GM18517 (cell line): ENCODE results near the gene ATF7.

Experiments used
- ATAC-seq: cut with Tn5 transposase; IDR thresholded peaks from one replicate; pipeline ENCODE4 v1.9.1; 2021; ENCODE audit warnings: mild to moderate bottlenecking, moderate library complexity; ENCODE audit not compliant: unreplicated experiment

ATF7 gene

DNA sequence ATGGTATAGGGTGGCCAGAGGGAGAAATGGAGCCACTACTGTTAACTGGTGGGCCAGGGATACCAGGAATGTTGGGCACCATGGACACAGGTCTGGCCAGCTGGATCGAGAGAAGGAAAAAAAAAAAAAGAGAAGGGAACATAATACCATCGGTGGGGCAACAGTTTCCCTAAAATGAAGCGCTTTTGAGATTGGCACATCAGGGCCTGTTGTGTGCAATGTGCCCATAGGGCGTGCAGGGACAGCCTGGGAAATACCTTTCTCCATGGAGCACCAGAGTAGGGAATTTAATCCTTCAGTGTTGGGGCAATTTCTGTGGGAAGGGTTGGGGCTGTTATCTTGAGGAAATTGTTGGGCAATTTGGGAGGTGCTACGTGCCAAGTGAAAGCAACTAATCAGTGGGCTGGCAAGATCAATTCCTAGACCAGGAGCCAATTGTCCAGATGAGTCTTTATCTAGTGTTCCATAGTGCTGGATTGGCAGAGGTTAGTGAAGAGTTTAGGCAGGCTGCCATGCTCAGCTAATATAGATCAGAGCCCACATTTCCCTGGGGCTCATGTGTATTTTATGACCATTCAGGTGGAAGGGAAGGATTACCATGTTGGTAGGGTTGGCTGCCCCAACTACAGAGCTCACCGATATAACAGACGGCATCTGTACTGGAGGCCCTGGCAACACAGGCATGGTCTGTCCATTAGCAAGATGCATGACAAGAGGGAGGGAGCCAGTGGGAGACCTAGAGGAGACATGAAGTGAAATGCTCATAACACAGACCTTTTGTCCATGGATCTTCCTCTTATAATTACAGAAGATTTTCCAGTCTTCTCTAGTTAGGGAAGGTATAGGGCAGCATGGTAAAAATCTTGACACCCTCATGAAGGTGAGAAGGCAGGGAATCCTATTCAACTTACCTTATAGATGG lies 93.4 kb downstream of the ATF7 start:
- ATAC-seq, result no peak

DNA sequence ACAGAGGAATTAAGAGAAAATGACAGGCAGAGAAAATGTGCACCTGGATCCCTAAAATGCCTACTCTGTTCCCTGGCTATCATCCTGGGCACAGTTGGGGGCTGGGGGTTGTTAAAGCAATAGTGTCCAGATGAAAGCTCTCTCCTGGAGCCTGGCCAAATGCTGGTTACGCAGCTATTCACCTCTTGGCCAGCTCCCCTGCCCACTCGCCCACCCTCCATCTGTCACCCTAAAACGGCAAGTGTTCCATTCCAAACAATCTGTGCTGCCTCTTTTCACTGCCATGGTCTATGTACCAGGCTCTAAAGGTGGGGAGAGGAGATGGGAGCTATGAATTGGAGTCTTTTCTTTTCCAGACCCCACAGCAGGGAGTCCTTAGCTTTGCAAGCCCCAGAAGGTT lies 94.2 kb downstream of the ATF7 start:
- no peak for ATAC-seq

GRCh38 chr12:53530920-53531319 lies 95.3 kb downstream of the ATF7 start:
- ATAC-seq, result no peak

- ATAC-seq, result no peak
These were observed 96.1 kb downstream of the ATF7 start for GRCh38 chr12:53530061-53530460.

DNA sequence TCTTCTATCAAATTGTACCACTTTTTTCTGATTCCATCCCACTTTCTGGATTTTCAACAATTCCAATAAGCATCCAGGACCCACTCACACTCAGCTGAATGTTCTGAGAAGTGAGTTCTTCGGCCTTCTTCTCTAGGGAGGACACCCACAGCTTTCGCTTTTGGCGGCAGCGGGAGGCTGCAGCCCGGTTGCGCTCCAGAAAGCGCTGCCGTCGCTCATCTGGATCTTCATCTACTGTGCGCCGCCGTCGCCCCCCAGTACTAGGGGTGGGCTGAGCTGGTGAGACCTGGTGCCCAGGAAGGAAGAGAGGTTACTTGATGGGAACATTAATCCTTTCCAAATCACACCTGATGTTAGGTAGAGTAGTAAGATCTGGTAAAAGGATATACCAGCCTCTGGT lies 101.7 kb downstream of the ATF7 start:
- no peak for ATAC-seq

- ATAC-seq, result no peak
These were observed 103.1 kb downstream of the ATF7 start for GRCh38 chr12:53523131-53523530.

- ATAC-seq, result no peak
These were observed 107.8 kb downstream of the ATF7 start for GRCh38 chr12:53518381-53518780.

- no peak for ATAC-seq
These were observed 109.3 kb downstream of the ATF7 start for GRCh38 chr12:53516758-53517455.

DNA sequence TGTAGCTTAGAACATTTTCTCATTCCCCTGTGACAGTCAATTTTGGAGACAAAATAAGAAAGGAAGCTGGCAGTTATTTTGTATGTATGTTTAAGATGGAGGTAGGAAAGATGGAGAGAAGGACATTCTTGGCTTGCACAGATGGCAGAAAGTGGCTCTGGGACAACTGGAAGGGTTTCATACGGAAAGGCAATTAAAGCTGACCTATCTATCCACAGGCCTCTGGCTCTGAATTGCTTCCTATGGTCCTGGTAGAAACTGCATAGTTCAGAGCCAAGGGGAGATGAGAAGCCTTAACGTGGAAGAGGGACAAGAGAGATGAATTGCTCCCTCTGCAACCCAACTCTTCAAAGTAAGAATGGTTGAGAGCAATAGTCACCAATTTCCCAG lies 110.9 kb downstream of the ATF7 start:
- ATAC-seq, result no peak

GRCh38 chr12:53514628-53515290 lies 111.4 kb downstream of the ATF7 start:
- ATAC-seq, result no peak

GRCh38 chr12:53513712-53514410 lies 112.3 kb downstream of the ATF7 start:
- ATAC-seq, result no peak

GRCh38 chr12:53510181-53510812 lies 115.9 kb downstream of the ATF7 start:
- no peak for ATAC-seq

- peak; percentile 89 for ATAC-seq
These were observed 117.5 kb downstream of the ATF7 start for GRCh38 chr12:53508534-53509170.

DNA sequence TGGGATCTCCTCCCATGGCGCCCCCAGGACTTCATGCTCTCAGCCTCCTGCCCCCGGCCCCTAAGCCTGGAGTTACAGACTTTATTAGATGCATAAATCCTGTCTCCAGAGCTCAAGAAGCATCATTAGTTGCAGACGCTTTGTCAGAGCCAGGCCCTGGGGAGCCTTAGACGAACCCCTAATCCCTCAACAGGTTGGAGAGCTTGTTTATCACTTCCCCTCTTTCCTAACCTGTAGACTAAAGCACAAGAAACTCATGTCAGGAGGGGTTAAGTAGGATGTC lies 118.6 kb downstream of the ATF7 start:
- no peak for ATAC-seq

DNA sequence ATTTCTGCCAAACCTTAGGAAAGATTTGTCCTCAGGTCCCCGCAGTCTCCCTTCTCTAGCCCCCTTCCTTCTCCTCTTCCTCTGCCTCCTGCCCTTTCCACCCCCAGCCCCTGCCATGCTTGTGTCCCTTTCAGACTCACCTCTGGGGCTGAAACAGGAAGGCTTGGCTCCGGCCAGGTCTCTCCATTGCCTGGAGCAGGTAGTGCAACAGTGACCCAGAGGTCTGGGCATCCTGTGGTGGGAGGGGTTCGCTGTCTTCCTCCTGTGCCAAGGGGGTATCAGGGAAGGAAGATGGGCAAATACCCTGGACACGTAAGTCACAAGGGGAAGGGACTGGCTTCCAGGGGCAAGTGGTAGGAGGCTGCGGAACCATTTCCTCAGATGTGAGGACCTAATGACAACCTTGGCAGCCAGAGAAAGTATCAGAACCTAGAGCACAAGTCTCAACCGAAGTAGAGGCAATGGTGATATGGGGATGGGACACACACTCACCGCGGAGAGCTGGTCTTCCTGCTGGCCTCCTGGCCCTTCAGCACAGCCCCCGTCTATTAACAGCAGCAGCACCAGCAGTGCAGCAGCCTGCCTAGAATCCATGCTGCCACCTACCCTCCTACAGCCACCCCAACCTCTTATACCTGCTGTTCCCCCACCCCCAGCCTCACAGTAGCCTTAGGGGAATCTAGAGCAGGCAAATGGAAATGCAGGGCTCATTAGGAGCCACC lies 119.1 kb downstream of the ATF7 start, which contains the start of gene NPFF:
NPFF (minus strand) TSS at position 604 of the 722 bp plus-strand sequence; CDS start at position 594, 10 bp downstream.
- no peak for ATAC-seq

GRCh38 chr12:53506450-53506785 lies 119.8 kb downstream of the ATF7 start:
- no peak for ATAC-seq

GRCh38 chr12:53505555-53506449 lies 120.4 kb downstream of the ATF7 start:
- no peak for ATAC-seq

DNA sequence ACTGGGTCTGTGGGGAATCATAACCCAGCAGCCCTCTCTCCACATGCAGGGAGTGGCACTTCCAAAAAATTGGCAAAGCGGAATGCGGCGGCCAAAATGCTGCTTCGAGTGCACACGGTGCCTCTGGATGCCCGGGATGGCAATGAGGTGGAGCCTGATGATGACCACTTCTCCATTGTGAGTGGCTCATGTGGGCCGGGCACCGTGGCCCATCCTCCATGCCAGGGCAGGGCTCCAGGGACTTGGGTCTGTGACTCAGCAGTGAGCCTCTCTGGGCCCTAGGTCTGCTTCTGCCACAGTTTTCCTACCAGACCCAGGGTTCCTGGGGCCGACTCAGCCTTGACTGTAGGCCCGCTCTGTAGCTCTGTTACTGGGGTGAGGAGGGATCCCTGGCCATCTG lies 121.1 kb downstream of the ATF7 start:
- ATAC-seq, result no peak
